ENCODE measurements around the gene TPRA1. TPM values are rescaled to one million over a fixed set of nuclear protein-coding genes. Genes with fewer than 3 reads are reported as not detected.
"Not testable (repeated sequence)": the region's sequence is repeated elsewhere in the genome, so short reads cannot be mapped to it uniquely, and the experiment has no call there.

TPRA1 gene
- total and polyA plus RNA-seq, 10 donors = 16.1 to 42.3 (median 29.6) TPM

DNA sequence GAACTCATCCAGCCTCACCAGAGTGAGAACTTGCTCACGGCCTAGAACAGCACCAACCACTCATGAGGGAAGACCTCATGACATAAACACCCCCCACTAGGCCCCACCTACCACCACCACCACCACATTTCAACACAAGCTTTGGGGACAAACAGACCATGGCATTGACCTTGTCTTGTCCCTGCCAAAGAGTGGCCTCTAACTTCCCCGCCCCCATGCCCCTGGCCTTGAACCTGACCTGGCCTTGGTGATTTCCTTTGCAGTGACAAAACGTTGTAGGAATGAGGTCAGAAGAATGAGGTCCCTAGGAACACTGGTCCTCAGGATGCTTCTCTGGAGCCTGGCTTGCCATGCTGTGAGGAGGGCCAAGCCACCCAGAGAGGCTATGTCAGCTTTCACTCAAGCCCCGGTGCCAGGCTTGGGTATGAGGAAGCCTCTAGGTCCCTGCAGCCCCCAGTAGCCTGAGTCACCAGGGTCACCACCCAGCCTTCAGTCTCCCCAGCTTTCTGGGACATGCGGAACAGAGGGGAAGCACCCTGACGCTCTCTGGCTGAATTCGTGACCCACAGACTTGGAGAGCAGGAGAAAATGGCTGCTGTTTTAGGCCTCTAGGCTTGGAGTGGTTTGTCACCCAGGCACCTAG is 57.9 kb downstream of the TPRA1 start:
- Histone ChIP-seq H3K4me3 (no peak overlapping the region), H3K4me1 (no peaks in the 10 kb centered on the region), H3K9me3 (peaks cover 0 to 4% (median 0%) of the 10 kb centered on the region in 8 donors), H3K27me3 (replicated peaks in 1 of 7) (peaks cover 0 to 19% (median 0%) of the 10 kb centered on the region in 7 donors), H3K36me3 (no peaks in the 10 kb centered on the region), H3K27ac (no peak overlapping the region)
- no peak for DNase-seq
- 81 to 87% (median 84%) methylated on average over 7 of the region's 7 CpGs for WGBS, 5 donors
- TF ChIP-seq POLR2AphosphoS5 (IDR thresholded peaks at IDR 0.05) (no peak), POLR2A (IDR thresholded peaks at IDR 0.05) (no peak)
- TF ChIP-seq, protein P1, sequence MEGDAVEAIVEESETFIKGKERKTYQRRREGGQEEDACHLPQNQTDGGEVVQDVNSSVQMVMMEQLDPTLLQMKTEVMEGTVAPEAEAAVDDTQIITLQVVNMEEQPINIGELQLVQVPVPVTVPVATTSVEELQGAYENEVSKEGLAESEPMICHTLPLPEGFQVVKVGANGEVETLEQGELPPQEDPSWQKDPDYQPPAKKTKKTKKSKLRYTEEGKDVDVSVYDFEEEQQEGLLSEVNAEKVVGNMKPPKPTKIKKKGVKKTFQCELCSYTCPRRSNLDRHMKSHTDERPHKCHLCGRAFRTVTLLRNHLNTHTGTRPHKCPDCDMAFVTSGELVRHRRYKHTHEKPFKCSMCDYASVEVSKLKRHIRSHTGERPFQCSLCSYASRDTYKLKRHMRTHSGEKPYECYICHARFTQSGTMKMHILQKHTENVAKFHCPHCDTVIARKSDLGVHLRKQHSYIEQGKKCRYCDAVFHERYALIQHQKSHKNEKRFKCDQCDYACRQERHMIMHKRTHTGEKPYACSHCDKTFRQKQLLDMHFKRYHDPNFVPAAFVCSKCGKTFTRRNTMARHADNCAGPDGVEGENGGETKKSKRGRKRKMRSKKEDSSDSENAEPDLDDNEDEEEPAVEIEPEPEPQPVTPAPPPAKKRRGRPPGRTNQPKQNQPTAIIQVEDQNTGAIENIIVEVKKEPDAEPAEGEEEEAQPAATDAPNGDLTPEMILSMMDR (IDR thresholded peaks at IDR 0.05 in 8 of 11, conservative IDR thresholded peaks at IDR 0.05 in 3 of 11) = no peak
- intact Hi-C loops (cut with DNase I; ENCODE audit: low total_unique reads) = no loop called here

DNA sequence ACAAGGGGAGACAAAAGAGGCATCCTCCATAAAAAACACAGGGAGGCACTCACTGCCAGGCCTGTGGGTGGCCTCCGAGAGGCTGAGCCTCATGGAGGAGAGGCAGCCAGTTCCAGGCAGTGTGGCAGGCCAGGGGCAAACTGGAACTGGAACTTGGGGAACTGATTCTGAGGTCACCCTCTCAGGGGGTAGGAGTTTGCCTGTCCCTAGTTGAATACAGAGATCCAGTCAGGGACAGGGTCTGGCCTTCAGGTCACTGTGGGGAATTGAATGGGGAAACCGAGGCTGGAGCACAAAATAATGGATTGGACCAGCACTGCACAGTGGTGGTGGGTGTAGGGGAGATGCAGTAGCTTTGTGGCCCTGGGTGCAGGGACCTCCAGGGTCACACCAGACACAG is 58.7 kb downstream of the TPRA1 start:
- Histone ChIP-seq H3K36me3 (no peaks in the 10 kb centered on the region), H3K9me3 (peaks cover 0 to 4% (median 0%) of the 10 kb centered on the region in 8 donors), H3K27ac (no peak overlapping the region), H3K4me3 (no peak overlapping the region), H3K27me3 (replicated peaks in 1 of 7) (peaks cover 0 to 16% (median 0%) of the 10 kb centered on the region in 7 donors), H3K4me1 (no peaks in the 10 kb centered on the region)
- TF ChIP-seq POLR2A (IDR thresholded peaks at IDR 0.05) = no peak
- TF ChIP-seq POLR2AphosphoS5 (IDR thresholded peaks at IDR 0.05) = no peak
- TF ChIP-seq, protein P1 (IDR thresholded peaks at IDR 0.05 in 8 of 11, conservative IDR thresholded peaks at IDR 0.05 in 3 of 11) = no peak
- no peak for DNase-seq
- WGBS, 5 donors = 85 to 95% (median 89%) methylated on average over 2 of the region's 2 CpGs
- intact Hi-C loops (cut with DNase I; ENCODE audit: low total_unique reads) = no loop called here

GRCh38 chr3:127530863-127531262 is 59.7 kb downstream of the TPRA1 start:
- intact Hi-C loops (cut with DNase I; ENCODE audit: low total_unique reads); H3K9me3 ChIP-seq; H3K36me3 ChIP-seq; H3K27ac ChIP-seq; DNase-seq; H3K4me1 ChIP-seq; H3K4me3 ChIP-seq: not testable (repeated sequence)
- whole genome bisulfite sequencing, 5 donors = 82 to 93% (median 92%) methylated on average over 7 of the region's 7 CpGs
- H3K27me3 ChIP-seq (replicated peaks in 1 of 7) = peaks cover 0 to 18% (median 0%) of the 10 kb centered on the region in 7 donors

- intact Hi-C loops (cut with DNase I; ENCODE audit: low total_unique reads) = no loop called here
- Histone ChIP-seq H3K4me1 (no peaks in the 10 kb centered on the region), H3K4me3 (no peak overlapping the region), H3K27me3 (replicated peaks in 1 of 7) (peaks cover 0 to 18% (median 0%) of the 10 kb centered on the region in 7 donors), H3K9me3 (peaks cover 0 to 4% (median 0%) of the 10 kb centered on the region in 8 donors), H3K27ac (no peak overlapping the region), H3K36me3 (no peaks in the 10 kb centered on the region)
- DNase-seq = no peak
- WGBS, 5 donors = 64 to 68% (median 68%) methylated on average over 9 of the region's 9 CpGs
- TF ChIP-seq POLR2AphosphoS5 (IDR thresholded peaks at IDR 0.05) = no peak
- TF ChIP-seq, protein P1 (IDR thresholded peaks at IDR 0.05 in 8 of 11, conservative IDR thresholded peaks at IDR 0.05 in 3 of 11) = no peak
- TF ChIP-seq POLR2A (IDR thresholded peaks at IDR 0.05) = no peak
Observed at GRCh38 chr3:127529346-127530188, 61.0 kb downstream of the TPRA1 start.
